GM21526 (cell line): ENCODE data around the gene GNAI3.

Source experiments
- ATAC-seq: cut with Tn5 transposase; IDR thresholded peaks from one replicate; pipeline ENCODE4 v1.9.1; 2021; ENCODE audit warnings: moderate library complexity; ENCODE audit not compliant: unreplicated experiment, low FRiP score

The GNAI3 gene

GRCh38 chr1:109592916-109593315 is 44.5 kb downstream of the GNAI3 start:
- no peak for ATAC-seq

GRCh38 chr1:109595531-109595930 is 47.1 kb downstream of the GNAI3 start:
- ATAC-seq: no peak

GRCh38 chr1:109598156-109598555 is 49.7 kb downstream of the GNAI3 start:
- no peak for ATAC-seq

- no peak for ATAC-seq
Observed at GRCh38 chr1:109598655-109599054, 50.2 kb downstream of the GNAI3 start.

GRCh38 chr1:109603229-109603628 is 54.8 kb downstream of the GNAI3 start:
- no peak for ATAC-seq

GRCh38 chr1:109605381-109605780 is 57.0 kb downstream of the GNAI3 start:
- no peak for ATAC-seq

GRCh38 chr1:109609881-109610280 is 61.5 kb downstream of the GNAI3 start:
- ATAC-seq: no peak

GRCh38 chr1:109610609-109611307 is 62.3 kb downstream of the GNAI3 start:
- ATAC-seq: no peak

- no peak for ATAC-seq
Observed at GRCh38 chr1:109611308-109611990, 63.0 kb downstream of the GNAI3 start.

GRCh38 chr1:109613361-109614147 is 65.1 kb downstream of the GNAI3 start:
- ATAC-seq: no peak

GRCh38 chr1:109615879-109616278 is 67.5 kb downstream of the GNAI3 start:
- ATAC-seq: no peak

GRCh38 chr1:109616391-109616790 is 68.0 kb downstream of the GNAI3 start:
- ATAC-seq: no peak

GRCh38 chr1:109617291-109617801 is 68.9 kb downstream of the GNAI3 start:
- no peak for ATAC-seq

- no peak for ATAC-seq
Observed at GRCh38 chr1:109618661-109619575, 70.5 kb downstream of the GNAI3 start.

- peak; percentile 44 for ATAC-seq
Observed at GRCh38 chr1:109619576-109620400, 71.4 kb downstream of the GNAI3 start, which contains the start of the genes AMPD2 and GNAT2. Gene AMPD2, plus strand, starts transcription at chr1:109619837. Its CDS starts 1,339 bp downstream, at chr1:109621176. Gene GNAT2, minus strand, starts transcription at chr1:109619616. Its CDS starts 6,746 bp downstream, at chr1:109612870.

- no peak for ATAC-seq
Observed at GRCh38 chr1:109620401-109620791, 72.0 kb downstream of the GNAI3 start.

- peak; percentile 61 for ATAC-seq
Observed at GRCh38 chr1:109620841-109621286, 72.4 kb downstream of the GNAI3 start.

GRCh38 chr1:109621379-109622136 is 73.1 kb downstream of the GNAI3 start:
- no peak for ATAC-seq
